ENCODE data around the gene EFNA5.
A peak's percentile ranks its signal among the peaks of the same experiment; 100 is the strongest.

Gene EFNA5

GRCh38 chr5:107592515-107592914, 78.2 kb downstream of the EFNA5 start:
- TF ChIP-seq PPARA (CRISPR knock-in tag; IDR thresholded peaks at IDR 0.05; ENCODE audit: borderline replicate concordance): no peak
- no peak for TF ChIP-seq CSRNP3 (CRISPR knock-in tag; IDR thresholded peaks at IDR 0.05)
- TF ChIP-seq ZFP3 (CRISPR knock-in tag; IDR thresholded peaks at IDR 0.05): no peak
- TF ChIP-seq, protein P1, sequence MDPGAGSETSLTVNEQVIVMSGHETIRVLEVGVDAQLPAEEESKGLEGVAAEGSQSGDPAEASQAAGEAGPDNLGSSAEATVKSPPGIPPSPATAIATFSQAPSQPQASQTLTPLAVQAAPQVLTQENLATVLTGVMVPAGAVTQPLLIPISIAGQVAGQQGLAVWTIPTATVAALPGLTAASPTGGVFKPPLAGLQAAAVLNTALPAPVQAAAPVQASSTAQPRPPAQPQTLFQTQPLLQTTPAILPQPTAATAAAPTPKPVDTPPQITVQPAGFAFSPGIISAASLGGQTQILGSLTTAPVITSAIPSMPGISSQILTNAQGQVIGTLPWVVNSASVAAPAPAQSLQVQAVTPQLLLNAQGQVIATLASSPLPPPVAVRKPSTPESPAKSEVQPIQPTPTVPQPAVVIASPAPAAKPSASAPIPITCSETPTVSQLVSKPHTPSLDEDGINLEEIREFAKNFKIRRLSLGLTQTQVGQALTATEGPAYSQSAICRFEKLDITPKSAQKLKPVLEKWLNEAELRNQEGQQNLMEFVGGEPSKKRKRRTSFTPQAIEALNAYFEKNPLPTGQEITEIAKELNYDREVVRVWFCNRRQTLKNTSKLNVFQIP (CRISPR knock-in tag; IDR thresholded peaks at IDR 0.05; ENCODE audit: borderline replicate concordance, low read depth): no peak
- no peak for TF ChIP-seq TSHZ2 (CRISPR knock-in tag; IDR thresholded peaks at IDR 0.05)
- TF ChIP-seq ESRRG (CRISPR knock-in tag; IDR thresholded peaks at IDR 0.05): no peak
- no peak for TF ChIP-seq ZNF565 (CRISPR knock-in tag; conservative IDR thresholded peaks at IDR 0.05; ENCODE audit: low read depth)
- no peak for TF ChIP-seq OSR1 (CRISPR knock-in tag; IDR thresholded peaks at IDR 0.05)
- TF ChIP-seq TOX (CRISPR knock-in tag; IDR thresholded peaks at IDR 0.05; ENCODE audit: borderline replicate concordance): no peak
- no peak for TF ChIP-seq GLIS3 (CRISPR knock-in tag; IDR thresholded peaks at IDR 0.05)
- TF ChIP-seq, protein P2, sequence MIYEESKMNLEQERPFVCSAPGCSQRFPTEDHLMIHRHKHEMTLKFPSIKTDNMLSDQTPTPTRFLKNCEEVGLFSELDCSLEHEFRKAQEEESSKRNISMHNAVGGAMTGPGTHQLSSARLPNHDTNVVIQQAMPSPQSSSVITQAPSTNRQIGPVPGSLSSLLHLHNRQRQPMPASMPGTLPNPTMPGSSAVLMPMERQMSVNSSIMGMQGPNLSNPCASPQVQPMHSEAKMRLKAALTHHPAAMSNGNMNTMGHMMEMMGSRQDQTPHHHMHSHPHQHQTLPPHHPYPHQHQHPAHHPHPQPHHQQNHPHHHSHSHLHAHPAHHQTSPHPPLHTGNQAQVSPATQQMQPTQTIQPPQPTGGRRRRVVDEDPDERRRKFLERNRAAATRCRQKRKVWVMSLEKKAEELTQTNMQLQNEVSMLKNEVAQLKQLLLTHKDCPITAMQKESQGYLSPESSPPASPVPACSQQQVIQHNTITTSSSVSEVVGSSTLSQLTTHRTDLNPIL (CRISPR knock-in tag; IDR thresholded peaks at IDR 0.05; ENCODE audit: low read depth): no peak
- TF ChIP-seq ARNTL (CRISPR knock-in tag; IDR thresholded peaks at IDR 0.05; ENCODE audit: borderline replicate concordance, low read depth): no peak
- no peak for TF ChIP-seq BACH2 (CRISPR knock-in tag; IDR thresholded peaks at IDR 0.05; ENCODE audit: borderline replicate concordance)
- TF ChIP-seq CSDC2 (CRISPR knock-in tag; IDR thresholded peaks at IDR 0.05): no peak
- TF ChIP-seq SNAI2 (CRISPR knock-in tag; IDR thresholded peaks at IDR 0.05): no peak
- TF ChIP-seq ZNF8 (CRISPR knock-in tag; IDR thresholded peaks at IDR 0.05): no peak
- TF ChIP-seq ZC3H10 (CRISPR knock-in tag; IDR thresholded peaks at IDR 0.05): no peak
- ATAC-seq: no peak

- ATAC-seq: no peak
- TF ChIP-seq ZFP30 (CRISPR knock-in tag; IDR thresholded peaks at IDR 0.05): no peak
- no peak for TF ChIP-seq PPARA (CRISPR knock-in tag; IDR thresholded peaks at IDR 0.05; ENCODE audit: borderline replicate concordance)
- TF ChIP-seq TOX (CRISPR knock-in tag; IDR thresholded peaks at IDR 0.05; ENCODE audit: borderline replicate concordance): no peak
- TF ChIP-seq CSDC2 (CRISPR knock-in tag; IDR thresholded peaks at IDR 0.05): no peak
- TF ChIP-seq, protein P3, sequence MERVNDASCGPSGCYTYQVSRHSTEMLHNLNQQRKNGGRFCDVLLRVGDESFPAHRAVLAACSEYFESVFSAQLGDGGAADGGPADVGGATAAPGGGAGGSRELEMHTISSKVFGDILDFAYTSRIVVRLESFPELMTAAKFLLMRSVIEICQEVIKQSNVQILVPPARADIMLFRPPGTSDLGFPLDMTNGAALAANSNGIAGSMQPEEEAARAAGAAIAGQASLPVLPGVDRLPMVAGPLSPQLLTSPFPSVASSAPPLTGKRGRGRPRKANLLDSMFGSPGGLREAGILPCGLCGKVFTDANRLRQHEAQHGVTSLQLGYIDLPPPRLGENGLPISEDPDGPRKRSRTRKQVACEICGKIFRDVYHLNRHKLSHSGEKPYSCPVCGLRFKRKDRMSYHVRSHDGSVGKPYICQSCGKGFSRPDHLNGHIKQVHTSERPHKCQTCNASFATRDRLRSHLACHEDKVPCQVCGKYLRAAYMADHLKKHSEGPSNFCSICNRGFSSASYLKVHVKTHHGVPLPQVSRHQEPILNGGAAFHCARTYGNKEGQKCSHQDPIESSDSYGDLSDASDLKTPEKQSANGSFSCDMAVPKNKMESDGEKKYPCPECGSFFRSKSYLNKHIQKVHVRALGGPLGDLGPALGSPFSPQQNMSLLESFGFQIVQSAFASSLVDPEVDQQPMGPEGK (CRISPR knock-in tag; IDR thresholded peaks at IDR 0.05; ENCODE audit: borderline replicate concordance): no peak
Measured at GRCh38 chr5:107590686-107591085, 80.1 kb downstream of the EFNA5 start.

DNA sequence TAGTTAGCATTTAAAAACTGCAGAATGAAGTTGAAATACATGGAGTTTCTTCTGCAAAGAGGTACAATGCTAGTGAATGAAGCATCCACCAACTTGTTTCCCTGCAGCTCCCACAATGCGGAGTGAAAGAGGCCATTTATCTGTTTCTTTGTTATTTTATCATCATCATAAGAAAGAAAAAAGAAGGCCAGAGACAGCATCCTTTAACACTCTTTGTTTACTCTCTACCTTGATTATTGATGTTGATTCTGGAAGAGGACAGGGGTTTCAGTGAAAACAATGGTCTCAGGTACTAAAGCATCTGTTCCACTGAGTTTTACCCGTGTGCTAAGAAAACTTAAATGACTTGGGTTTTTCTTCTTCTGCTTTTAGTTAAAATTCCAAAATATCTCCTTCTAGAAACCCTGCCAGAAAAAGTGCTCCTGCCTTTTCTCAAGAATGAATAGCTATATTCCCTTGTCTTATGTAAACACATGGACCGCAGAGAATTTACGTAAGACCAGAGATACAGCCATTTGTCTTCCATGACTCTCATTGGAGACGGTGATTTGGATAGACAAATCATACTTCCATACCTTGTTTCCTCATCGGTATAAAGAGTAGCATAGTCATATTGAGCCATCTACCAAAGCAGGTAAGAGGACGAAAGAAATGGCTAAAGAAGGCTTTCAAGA, 81.1 kb downstream of the EFNA5 start:
- no peak for ATAC-seq
- TF ChIP-seq RARB (CRISPR knock-in tag; IDR thresholded peaks at IDR 0.05) (no peak), ISL1 (CRISPR knock-in tag; IDR thresholded peaks at IDR 0.05) (peak; percentile 61)
